Measurements from ENCODE around the gene PTPRG. TPM values are rescaled to one million over a fixed set of nuclear protein-coding genes. Genes with fewer than 3 reads are reported as not detected.
A peak's percentile ranks its signal among the peaks of the same experiment; 100 is the strongest.

The PTPRG gene
- total and polyA plus RNA-seq, 2 experiments from 2014 or later = 15.2 to 45.7 TPM

- no peaks in the 10 kb centered on the region for H3K4me1 ChIP-seq (ENCODE audit: low read depth)
- no peaks in the 10 kb centered on the region for H3K9me3 ChIP-seq (ENCODE audit: low read depth)
- H3K27me3 ChIP-seq = no peaks in the 10 kb centered on the region
- no peak overlapping the region for H3K27ac ChIP-seq
- no peaks in the 10 kb centered on the region for H3K36me3 ChIP-seq
- no peak for DNase-seq (ENCODE audit: low read depth in 1 of 2, low spot score in 1 of 2)
- TF ChIP-seq CTCF (IDR thresholded peaks at IDR 0.05; ENCODE audit: low read depth, low read length) = no peak
- H3K4me3 ChIP-seq = no peak overlapping the region
Measured at GRCh38 chr3:62145086-62145757, 583.9 kb downstream of the PTPRG start.

GRCh38 chr3:62149539-62149938 lies 588.2 kb downstream of the PTPRG start:
- no peak overlapping the region for H3K27ac ChIP-seq

GRCh38 chr3:62149962-62150361 lies 588.6 kb downstream of the PTPRG start:
- Histone ChIP-seq H3K36me3 (no peaks in the 10 kb centered on the region), H3K9me3 (ENCODE audit: low read depth) (no peaks in the 10 kb centered on the region), H3K27ac (no peak overlapping the region), H3K4me3 (no peak overlapping the region), H3K4me1 (ENCODE audit: low read depth) (peaks cover 9% of the 10 kb centered on the region), H3K27me3 (no peaks in the 10 kb centered on the region)
- DNase-seq (ENCODE audit: low read depth in 1 of 2, low spot score in 1 of 2) = peak in 1 of 2 donors; percentile 34
- TF ChIP-seq CTCF (IDR thresholded peaks at IDR 0.05; ENCODE audit: low read depth, low read length) = no peak

More at GRCh38 chr3:62149539-62149938, 588.2 kb downstream of the PTPRG start:
- peaks cover 9% of the 10 kb centered on the region for H3K4me1 ChIP-seq (ENCODE audit: low read depth)
- H3K36me3 ChIP-seq = no peaks in the 10 kb centered on the region
- no peaks in the 10 kb centered on the region for H3K9me3 ChIP-seq (ENCODE audit: low read depth)
- no peak for DNase-seq (ENCODE audit: low read depth in 1 of 2, low spot score in 1 of 2)
- no peak for TF ChIP-seq CTCF (IDR thresholded peaks at IDR 0.05; ENCODE audit: low read depth, low read length)
- H3K4me3 ChIP-seq = no peak overlapping the region
- H3K27me3 ChIP-seq = no peaks in the 10 kb centered on the region

- DNase-seq (ENCODE audit: low read depth in 1 of 2, low spot score in 1 of 2) = no peak
- no peaks in the 10 kb centered on the region for H3K36me3 ChIP-seq
Measured at GRCh38 chr3:62151591-62151990, 590.2 kb downstream of the PTPRG start.

GRCh38 chr3:62153231-62153630 lies 591.9 kb downstream of the PTPRG start:
- TF ChIP-seq CTCF (IDR thresholded peaks at IDR 0.05; ENCODE audit: low read depth, low read length) = no peak
- no peak for DNase-seq (ENCODE audit: low read depth in 1 of 2, low spot score in 1 of 2)
- Histone ChIP-seq H3K27ac (no peak overlapping the region), H3K9me3 (ENCODE audit: low read depth) (no peaks in the 10 kb centered on the region), H3K36me3 (no peaks in the 10 kb centered on the region), H3K27me3 (no peaks in the 10 kb centered on the region), H3K4me3 (no peak overlapping the region), H3K4me1 (ENCODE audit: low read depth) (peaks cover 9% of the 10 kb centered on the region)

More at GRCh38 chr3:62151591-62151990, 590.2 kb downstream of the PTPRG start:
- no peak for TF ChIP-seq CTCF (IDR thresholded peaks at IDR 0.05; ENCODE audit: low read depth, low read length)
- Histone ChIP-seq H3K27ac (no peak overlapping the region), H3K27me3 (no peaks in the 10 kb centered on the region), H3K4me3 (no peak overlapping the region), H3K4me1 (ENCODE audit: low read depth) (peaks cover 9% of the 10 kb centered on the region), H3K9me3 (ENCODE audit: low read depth) (no peaks in the 10 kb centered on the region)
